GM19468 (cell line): ENCODE data around the gene STBD1.
"Not testable (repeated sequence)": the region's sequence is repeated elsewhere in the genome, so short reads cannot be mapped to it uniquely, and the experiment has no call there.

ENCODE experiments used
- ATAC-seq: cut with Tn5 transposase; IDR thresholded peaks from one replicate; pipeline ENCODE4 v1.9.1; 2021; ENCODE audit warnings: mild to moderate bottlenecking, moderate library complexity, moderate number of reproducible peaks; ENCODE audit not compliant: unreplicated experiment; ENCODE audit errors: extremely low read depth

The STBD1 gene

DNA sequence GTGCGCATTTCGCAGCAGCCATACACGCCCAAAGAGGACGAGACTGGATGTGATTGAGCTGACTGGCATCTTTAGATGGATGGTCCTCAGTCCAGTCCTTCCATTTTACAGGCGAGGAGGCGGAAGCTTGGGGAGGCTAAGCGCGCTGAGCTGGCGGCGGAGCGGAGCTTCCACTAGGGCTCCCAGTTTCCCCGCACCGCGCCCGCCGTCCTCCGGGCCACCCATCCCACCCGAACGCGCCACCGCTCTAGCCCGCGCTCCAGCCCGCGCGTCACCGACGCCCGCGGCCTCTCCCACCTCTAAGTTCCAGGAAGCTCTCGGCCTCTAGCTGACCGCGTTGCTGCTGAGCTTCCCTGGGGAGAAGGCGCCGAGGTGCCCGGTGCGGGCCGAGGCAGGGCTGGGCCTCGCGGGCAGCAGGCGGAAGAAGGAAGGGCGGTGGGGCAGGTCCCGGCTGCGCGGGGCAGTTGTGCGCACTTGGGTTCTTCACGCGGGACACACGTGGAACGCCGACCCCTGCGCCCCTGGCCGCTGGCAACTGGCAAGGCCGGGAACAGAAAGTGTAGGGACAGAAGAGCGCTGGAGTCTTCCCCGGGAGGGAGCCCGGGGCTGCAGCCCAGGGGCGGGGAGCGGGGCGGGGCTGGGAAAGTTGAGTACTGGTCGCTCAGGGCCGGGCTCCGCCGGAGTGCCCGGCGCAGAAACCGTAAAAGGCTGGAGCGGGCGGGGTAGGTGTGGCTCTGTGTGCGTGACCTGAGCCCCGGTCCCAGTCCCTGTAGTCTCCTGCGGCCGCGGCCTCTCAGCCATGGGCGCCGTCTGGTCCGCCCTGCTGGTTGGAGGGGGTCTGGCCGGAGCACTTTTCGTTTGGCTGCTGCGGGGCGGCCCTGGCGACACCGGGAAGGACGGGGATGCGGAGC is at the start of gene STBD1:
TSS of gene STBD1 (plus strand) at position 763 of the 911 bp plus-strand sequence. CDS start at position 800, 37 bp downstream.
- ATAC-seq: no peak

DNA sequence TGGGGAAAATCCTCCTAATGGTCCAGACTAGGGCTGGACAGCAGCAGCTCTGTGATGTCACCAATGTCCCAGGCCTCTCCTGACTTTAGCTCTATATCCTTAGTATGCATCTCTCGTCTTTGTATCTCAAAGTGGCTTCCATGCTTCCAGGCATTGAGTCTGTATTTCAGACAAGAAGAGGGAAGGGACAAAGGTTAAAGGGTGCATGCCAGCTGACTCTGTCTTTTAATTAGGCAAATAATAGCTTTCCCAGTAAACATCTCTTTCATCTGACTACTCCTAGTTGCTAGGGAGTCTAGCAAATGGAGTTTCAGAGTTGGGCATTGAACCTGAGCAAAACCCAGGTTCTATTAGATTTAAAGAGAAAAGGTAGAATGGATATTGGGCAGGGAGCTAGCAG is 49.6 kb upstream of the STBD1 start:
- no peak for ATAC-seq

DNA sequence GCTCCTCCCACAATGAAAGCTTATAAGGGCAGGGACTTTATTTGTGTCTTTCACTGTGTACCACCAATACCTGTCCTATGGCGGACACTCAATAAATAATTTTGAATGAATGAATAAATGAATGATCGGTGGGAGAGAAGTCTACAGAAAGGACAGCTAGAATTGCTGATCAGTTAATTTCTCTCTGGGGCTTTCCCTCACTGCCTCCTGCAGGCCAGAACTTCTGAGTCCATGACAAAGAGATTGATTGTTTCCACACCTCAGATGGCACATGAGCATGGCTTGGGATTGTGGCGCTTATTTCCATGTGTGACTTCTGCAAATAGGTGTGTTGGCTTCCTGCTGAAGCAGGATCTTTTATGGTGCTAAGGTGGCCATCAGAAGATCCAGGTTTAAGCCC is 48.7 kb upstream of the STBD1 start:
- no peak for ATAC-seq

DNA sequence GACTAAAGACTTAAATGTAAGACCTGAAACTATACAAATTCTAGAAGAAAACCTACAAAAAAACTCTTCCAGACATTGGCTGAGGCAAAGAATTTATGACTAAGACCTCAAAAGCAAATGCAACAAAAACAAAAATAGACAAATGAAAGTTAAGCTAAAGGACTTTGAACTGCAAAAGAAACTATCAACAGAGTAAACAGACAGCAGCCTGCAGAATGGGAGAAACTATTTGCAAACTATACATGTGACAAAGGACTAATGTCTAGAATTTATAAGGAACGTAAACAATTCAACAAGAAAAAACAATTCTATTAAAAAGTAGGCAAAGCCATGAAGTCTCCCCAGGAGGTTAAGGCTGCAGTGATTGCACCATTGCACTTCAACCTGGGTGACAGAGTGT is 46.0 kb upstream of the STBD1 start:
- ATAC-seq: no peak

DNA sequence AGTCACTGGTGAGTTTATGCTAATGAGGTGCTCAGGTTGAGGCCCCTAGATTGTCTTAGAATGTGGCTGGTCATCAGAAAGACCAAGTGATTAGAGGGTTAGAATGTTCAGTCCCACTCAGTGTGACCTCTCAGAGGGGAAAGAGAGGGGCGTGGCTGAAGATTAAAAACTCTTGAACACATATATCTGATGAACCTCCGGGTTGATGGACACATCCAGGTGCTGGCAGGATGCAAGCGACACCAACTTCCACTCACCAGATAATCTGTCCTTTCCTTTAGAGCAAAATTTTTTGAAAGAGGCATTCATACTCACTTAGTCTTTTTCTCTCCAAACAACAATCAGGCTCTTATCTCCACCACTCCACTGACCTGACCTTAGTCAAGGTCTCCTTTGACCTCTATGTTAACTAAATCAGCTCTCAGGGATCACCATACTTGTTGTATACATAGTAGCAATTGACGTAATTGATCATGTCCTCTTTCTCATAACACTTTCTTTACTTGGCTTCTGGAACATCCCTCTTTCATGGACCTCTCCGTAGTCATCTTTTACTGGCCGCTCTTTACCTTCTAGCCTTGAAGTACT is 40.8 kb upstream of the STBD1 start:
- no peak for ATAC-seq

DNA sequence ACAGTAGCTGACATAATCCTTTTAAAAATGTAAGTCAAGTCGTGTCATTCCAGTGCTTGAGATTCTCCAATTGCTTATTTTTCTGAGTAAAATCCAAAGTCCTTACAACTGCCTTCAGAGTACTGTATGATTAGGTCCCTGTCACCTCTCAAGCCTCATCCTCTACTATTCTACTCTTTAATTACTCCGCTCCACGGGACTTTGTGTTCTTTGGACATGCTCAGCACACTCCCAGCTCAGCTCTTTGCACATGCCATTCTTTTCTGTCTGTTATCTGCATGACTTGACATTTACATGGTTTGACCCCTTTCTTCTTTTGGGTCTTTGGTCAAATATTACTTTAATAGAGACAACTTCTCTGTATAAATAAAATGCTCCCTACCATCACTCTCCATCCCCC is 39.9 kb upstream of the STBD1 start:
- no peak for ATAC-seq

DNA sequence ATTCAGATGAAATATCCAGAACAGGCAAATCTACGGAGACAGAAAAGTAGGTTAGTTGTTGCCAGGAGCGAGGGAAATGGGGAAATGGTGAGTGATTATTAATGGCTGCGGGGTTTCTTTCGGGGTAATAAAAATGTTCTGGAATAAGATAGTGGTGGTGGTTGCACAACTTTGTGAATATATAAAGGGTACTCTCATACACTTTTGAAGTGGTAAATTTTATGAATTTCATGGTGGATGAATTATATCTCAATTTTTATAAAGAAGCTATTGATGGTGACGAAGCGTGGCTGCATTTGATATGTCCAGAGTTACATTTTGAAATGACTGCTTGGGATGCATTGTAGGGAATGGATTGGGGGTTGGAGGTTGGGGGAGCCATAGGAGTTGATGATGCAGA is 38.7 kb upstream of the STBD1 start:
- no peak for ATAC-seq

DNA sequence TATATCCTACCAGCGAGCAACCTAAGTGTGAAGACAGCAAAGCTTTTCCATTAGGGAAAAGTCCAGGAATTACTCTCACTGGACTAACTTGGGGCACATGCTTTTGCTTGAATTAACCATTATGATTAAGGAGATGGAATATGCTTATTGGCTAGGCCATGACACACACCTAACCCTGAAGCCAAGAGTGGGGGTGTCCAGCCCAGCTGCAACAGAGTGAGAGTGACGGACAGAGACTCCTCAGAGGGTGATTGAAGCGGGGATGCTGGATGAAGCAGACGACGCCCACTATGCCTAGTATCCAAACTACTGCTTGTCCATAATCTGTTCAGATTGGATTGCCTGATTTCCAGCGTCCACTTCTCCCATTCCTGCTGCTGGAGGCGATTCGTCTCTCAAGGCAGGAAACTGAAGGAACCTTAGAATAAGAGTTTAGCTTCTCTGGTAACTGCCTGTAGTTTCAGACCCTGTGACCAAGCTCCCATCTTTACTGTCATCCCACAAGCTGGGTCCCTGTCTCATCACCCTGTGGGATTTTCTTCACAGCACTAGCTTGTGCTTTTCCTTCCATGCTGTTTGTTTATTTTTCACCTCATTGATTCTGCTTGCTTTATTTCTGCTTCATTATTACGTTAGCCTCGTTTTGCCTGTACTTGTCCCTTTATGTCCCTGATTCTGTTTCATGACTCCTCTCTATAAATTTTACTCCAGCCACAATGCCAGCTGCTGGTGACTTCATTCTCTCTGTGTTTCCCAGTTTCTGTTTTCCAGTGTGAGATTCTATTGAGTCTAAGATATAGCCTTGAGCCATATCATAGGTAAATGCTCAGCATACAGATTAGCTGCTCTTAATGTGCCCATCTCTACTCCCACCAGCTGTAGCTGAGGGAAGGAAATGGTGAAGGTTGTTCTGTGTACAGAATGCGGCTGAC is 36.0 kb upstream of the STBD1 start:
- no peak for ATAC-seq

DNA sequence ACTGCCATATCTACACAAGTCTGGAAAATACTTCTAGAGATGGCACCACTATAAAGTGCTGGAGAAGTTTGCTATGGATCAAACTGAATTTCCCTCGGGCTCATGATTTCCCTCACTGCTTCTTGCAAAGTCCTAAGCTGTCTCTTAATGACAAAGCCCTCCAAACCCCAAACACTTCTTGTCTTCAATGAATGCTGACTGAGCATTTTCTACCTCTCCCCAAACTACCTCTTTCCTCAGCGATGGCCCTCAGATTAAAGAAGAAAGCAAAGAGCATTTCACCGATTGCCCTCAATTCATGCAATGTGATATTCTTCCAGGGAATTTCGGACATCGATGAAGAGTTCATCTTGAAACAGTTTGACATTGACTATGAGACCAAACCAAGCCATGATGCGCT is 35.3 kb upstream of the STBD1 start:
- ATAC-seq: no peak

DNA sequence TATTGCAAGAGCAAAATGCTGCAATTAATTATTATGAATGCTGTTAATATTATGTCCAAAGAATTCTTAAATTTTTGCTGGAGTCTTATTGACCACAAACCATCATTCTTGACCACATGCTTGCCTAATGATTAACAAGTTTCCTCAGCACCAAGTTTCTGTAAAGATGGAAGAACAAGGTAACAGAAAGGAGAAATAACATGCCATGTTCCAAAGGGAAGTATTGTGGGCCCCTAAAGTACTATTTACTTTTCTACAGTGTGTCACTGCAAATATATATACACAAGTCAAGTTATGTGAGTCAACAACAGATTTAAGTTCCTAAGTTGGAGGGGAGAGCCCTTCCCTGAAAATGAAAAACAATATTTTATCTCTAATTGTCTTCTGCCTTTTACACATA is 34.5 kb upstream of the STBD1 start:
- no peak for ATAC-seq

DNA sequence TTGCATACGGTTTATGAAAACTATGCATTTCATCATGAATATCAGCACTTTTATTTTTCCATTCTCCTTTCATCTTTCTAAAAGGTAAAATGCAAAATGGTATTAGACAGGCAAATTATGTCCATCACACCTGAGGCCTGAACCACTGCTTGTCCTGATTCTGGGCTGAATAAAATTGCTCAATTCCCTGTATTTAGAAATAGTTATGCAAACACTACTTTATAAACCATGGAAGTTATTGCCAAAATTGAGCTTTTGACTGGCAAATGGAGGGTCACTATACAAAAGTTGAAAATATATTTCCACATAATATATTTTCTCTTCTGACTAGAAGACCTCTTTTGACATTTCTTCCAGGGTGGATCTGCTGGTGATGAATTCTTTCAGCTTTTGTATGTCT is 34.0 kb upstream of the STBD1 start:
- ATAC-seq: no peak

DNA sequence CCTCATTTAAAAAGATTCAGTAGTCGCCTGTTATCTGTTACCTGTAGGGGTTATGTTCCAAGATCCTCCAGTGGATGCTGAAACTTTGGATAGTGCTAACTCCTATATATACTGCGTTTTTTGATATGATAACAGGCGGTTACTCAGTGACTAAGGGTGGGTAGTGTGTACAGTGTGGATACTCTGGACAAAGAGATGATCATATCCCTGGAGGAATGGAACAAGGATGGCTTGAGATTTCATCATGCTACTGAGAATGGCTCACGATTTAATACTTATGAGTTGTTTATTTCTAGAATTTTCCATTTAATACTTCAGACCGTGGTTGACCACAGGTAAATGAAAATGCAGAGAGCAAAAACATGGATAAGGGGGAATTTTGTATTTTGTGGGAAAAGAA is 33.5 kb upstream of the STBD1 start:
- no peak for ATAC-seq

DNA sequence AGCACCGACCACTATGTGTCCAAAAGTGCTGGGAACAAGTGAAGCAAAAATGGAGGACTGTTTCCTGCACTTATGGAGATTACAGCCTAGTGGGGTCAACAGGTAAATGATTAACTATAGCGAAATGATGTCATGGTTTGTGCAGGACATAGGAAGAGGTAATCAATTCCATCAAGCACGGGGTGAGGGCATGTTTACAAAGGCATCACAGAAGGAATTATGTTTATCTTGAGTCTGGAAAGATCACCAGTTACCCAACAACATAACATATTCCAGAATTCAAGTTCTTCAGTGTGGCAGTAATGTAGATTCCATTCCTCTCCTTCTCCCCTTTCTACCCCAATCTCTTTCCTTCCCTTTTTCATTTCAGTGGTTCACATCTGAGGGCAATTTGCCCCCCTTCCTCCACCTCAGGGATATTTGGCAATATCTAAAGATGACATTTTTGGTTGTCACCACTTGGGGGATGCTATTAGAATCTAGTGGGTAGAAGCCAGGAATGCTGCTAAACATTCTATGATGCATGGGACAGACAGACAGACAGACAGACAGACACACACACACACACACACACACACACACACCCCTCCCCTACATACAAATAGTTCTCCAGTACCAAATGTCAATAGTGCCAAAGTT is 30.9 kb upstream of the STBD1 start:
- no peak for ATAC-seq

DNA sequence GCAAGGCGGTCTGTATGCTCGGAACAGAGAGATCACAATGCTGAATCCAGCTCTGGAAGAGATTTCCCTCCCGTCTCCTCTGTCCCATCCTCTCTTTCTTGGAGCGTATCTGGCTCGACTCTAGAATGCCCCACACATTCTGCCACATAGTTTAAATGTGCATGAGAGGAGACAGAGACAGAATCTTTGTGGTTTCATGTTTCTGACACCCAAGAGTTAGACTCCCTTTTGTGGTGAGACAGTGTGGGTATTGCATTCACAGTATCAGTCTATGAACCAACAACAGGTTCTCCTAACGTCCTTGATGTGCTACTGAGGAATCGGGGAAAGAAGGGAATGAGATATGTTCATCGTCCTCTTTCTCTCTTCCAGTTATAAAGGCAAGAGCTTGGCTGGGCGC is 29.7 kb upstream of the STBD1 start:
- no peak for ATAC-seq

DNA sequence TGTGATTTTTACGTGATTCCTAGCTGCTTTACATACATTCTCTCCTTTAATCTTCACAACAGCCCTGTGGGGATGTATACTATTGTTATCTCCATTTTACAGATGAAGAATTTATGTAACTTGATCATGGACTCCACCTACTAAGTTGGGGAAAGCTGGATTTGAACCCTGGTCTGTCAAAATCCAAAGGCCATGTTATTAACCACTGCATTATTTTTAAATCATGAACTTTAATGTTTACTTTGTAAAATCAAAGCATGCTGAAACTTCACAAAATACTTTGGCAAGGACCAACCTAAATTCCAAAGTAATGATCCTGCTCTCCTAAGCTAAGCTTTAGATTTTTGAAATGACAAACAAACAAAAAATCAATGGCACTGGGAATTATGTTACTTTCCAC is 28.9 kb upstream of the STBD1 start:
- ATAC-seq: no peak

DNA sequence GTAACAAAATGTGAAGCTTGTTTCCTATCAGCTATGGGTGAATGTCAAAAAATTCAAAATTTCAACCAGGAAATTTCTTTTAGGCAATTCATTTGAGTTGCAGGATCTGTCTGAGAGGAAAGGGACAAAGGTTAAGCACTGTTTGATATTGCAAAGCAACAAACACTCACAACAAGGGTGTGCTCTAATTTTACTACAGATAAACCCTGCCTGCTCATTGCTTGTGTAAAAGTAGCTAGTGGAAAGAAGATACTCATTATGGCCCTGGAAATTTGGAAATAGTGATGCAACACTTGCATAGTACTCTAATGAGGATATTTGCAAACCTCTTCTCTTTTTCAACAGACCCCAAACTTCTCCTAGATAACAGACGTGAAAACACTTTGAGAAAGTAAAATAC is 27.9 kb upstream of the STBD1 start:
- no peak for ATAC-seq

DNA sequence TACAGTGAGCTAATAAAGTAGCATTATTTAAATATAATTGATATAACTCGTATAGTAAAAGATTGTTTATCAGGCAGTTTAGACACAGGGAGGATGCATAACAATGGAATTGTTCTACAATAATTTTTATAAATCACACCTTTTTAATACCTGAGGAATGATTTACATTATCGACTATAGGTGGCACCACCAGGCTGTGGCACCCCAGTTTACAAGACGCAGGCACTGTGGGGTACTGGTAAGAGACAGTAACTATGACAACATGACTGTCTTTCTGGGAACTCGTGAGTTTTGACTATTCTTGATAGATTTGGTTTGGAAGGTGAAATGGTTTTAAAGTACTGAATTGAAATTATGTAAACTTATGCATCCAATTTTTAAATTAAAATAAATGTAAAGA is 27.1 kb upstream of the STBD1 start:
- no peak for ATAC-seq

DNA sequence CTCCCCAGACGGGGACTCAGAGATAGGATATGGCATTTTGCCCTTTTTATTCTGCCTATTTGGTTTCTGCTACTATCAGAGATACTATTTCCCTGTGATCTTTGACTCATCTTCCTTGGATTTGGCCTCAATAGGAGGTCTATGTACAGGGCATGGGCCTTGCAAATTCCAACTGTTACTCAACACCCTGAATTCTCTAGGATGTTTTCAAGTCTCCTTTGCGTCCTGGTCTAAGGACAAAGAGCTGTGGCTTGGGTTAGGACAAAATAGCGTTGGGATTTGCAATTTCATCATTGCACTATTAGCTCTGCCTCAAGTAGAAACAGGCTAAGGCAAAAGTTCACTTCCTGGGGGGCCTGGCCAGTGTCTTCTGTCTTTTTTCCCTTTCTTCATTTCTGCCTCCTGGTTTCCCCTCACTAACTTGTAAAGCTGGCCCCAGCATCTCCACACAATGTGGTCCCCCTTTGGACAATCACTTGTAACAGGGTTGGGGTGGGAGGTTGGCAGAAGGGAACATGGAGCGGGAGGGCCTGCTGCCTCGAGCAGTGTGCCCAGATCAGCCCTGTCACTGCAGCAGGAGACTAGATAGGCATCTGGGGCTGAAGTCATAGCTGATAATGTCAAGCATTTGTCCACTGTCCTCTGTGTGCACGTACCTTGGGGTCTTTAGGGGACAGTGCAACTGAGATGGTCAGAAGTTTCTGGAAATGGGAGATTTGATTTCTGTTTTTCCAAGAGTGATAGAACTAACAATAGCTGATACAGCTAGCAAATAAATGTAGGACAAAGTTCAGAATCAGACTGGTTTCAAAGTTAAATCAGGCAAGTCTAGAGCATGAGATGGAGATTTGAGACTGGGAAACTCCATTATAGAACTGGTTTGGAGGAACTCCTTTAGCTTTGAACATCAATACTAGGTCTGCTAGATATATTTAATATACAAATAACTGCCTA is 25.8 kb upstream of the STBD1 start:
- no peak for ATAC-seq

DNA sequence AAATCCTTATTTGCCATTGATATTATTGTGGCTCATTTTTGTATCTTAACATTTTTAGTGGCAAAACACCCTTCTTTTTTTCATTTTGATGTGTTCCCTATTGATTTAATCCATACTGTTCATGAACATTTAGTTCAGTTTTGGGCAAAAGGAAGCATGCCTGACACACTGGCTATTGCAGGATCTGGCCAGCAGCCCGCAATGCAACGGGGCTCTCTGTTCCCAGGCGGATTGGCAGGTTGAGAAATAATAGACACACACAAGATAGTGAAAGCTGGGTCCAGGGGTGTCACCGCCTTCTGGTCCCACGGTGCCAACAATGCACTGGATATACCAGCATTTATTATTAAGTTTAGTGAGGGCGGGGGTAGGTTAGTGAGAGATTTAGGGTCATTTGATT is 24.9 kb upstream of the STBD1 start:
- ATAC-seq: not testable (repeated sequence)
